H1 (cell line): Measurements from ENCODE around the gene AUH. TPM values are rescaled to one million over a fixed set of nuclear protein-coding genes. Genes with fewer than 3 reads are reported as not detected.
A peak's percentile ranks its signal among the peaks of the same experiment; 100 is the strongest.

ENCODE experiments used
- CTCF ChIA-PET: fragments of 300-600 bp; sonication (Branson Sonifier 250); formaldehyde crosslinking; loops from one replicate; lab custom pipeline; 2021; ENCODE audit not compliant: partially characterized antibody; lab: Charles Lee
- POLR2A ChIA-PET: fragments of 300-600 bp; sonication (Branson Sonifier 250); formaldehyde crosslinking; loops from one replicate; lab custom pipeline; 2021; ENCODE audit warnings: inconsistent platforms; ENCODE audit not compliant: partially characterized antibody; lab: Charles Lee
- DNase-seq, 2 experiments: peaks; one replicate each; pipeline versions ENCODE4 v3.0.0 to v3.0.0-alpha.2; 2010 to 2022; ENCODE audit warnings: low spot score in 2 of 2, low read depth in 1 of 2, mixed read lengths in 1 of 2
- FAIRE-seq: peaks from 2 replicates; lab custom pipeline; 2011; peaks lifted over from hg19 to GRCh38; lab: Jason Lieb, UNC
- H2AFZ ChIP-seq: 2 replicates; pipeline ENCODE4 v1.8.1; 2012; ENCODE audit warnings: low read length, inconsistent platforms
- H2AK5ac ChIP-seq: 2 replicates; pipeline ENCODE4 v1.6.1; 2013; ENCODE audit warnings: low read depth, low read length
- H2BK120ac ChIP-seq: replicated peaks from 2 replicates; pipeline ENCODE3; 2013; ENCODE audit warnings: low read depth, low read length, inconsistent platforms
- H2BK12ac ChIP-seq: 2 replicates; pipeline ENCODE4 v1.6.1; 2013; ENCODE audit warnings: low read depth, low read length
- H2BK15ac ChIP-seq: 2 replicates; pipeline ENCODE4 v1.6.1; 2013; ENCODE audit warnings: low read length
- H2BK20ac ChIP-seq: 2 replicates; pipeline ENCODE4 v1.6.1; 2013; ENCODE audit warnings: low read length
- H2BK5ac ChIP-seq: 2 replicates; pipeline ENCODE4 v1.6.1; 2013; ENCODE audit warnings: low read depth, low read length
- H3K14ac ChIP-seq: 2 replicates; pipeline ENCODE4 v1.6.1; 2013; ENCODE audit warnings: inconsistent platforms; ENCODE audit not compliant: insufficient read length
- H3K18ac ChIP-seq: 2 replicates; pipeline ENCODE4 v1.6.1; 2013; ENCODE audit warnings: low read length; ENCODE audit errors: extremely low read depth
- H3K23ac ChIP-seq: 2 replicates; pipeline ENCODE4 v1.6.1; 2013; ENCODE audit warnings: inconsistent platforms; ENCODE audit not compliant: insufficient read length
- H3K23me2 ChIP-seq: 2 replicates; pipeline ENCODE4 v1.6.1; 2013; ENCODE audit warnings: low read depth, low read length
- H3K27ac ChIP-seq: 2 replicates; pipeline ENCODE4 v1.6.1; 2011; ENCODE audit warnings: low read depth, low read length, inconsistent platforms
- H3K27me3 ChIP-seq, 4 experiments: replicated peaks in 1 of 4; 1 replicate in 1 of 4; 2 replicates in 3 of 4; pipeline versions ENCODE4 v1.6.1 to v1.8.1; 2011 to 2013; ENCODE audit warnings: low read length in 3 of 4, mild to moderate bottlenecking in 3 of 4, inconsistent platforms in 2 of 4, mixed read lengths in 2 of 4, moderate library complexity in 1 of 4; ENCODE audit not compliant: control insufficient read depth in 3 of 4, insufficient read depth in 3 of 4; ENCODE audit errors: extremely low read depth in 1 of 4
- H3K36me3 ChIP-seq, 4 experiments: 2 replicates each; pipeline versions ENCODE4 v1.6.1 to v1.8.1; 2011 to 2013; ENCODE audit warnings: mild to moderate bottlenecking in 4 of 4, low read length in 3 of 4, moderate library complexity in 2 of 4, control low read depth in 1 of 4, inconsistent platforms in 1 of 4; ENCODE audit not compliant: insufficient read depth in 4 of 4, control insufficient read depth in 2 of 4
- H3K4ac ChIP-seq: replicated peaks from 2 replicates; pipeline ENCODE3; 2013; ENCODE audit warnings: low read length, low read depth, mixed read lengths, inconsistent platforms; ENCODE audit not compliant: insufficient read length
- H3K4me1 ChIP-seq, 4 experiments: replicated peaks in 1 of 4; 1 replicate in 1 of 4; 2 replicates in 3 of 4; pipeline versions ENCODE4 v1.6.1 to v1.8.1; 2011 to 2013; ENCODE audit warnings: low read length in 3 of 4, inconsistent platforms in 2 of 4, mixed read lengths in 1 of 4; ENCODE audit not compliant: insufficient read depth in 4 of 4, control insufficient read depth in 3 of 4
- H3K4me2 ChIP-seq, 2 experiments: 2 replicates each; pipeline versions ENCODE4 v1.6.1 to v1.8.1; 2011 to 2013; ENCODE audit warnings: low read depth in 2 of 2, low read length in 2 of 2, control low read depth in 1 of 2, inconsistent platforms in 1 of 2, mild to moderate bottlenecking in 1 of 2; ENCODE audit not compliant: insufficient read depth in 1 of 2
- H3K4me3 ChIP-seq, 4 experiments: fragments of 200-600, 300-600 bp in 1 of 4; sonication (generic), shearing (Covaris generic), sonication (Bioruptor Twin) in 1 of 4; 2 replicates each; pipeline versions ENCODE4 v1.5.1 to v1.8.1; 2011 to 2016; ENCODE audit warnings: low read length in 4 of 4, low read depth in 3 of 4, control low read depth in 2 of 4, inconsistent platforms in 2 of 4, mild to moderate bottlenecking in 2 of 4, mixed read lengths in 1 of 4, moderate library complexity in 1 of 4; ENCODE audit not compliant: insufficient read depth in 2 of 4; ENCODE audit errors: extremely low read depth in 1 of 4
- H3K56ac ChIP-seq: replicated peaks from 2 replicates; pipeline ENCODE3; 2013; ENCODE audit warnings: low read depth, mild to moderate bottlenecking, mixed read lengths, low read length, inconsistent platforms; ENCODE audit not compliant: insufficient read length
- H3K79me1 ChIP-seq: 2 replicates; pipeline ENCODE4 v1.6.1; 2013; ENCODE audit warnings: low read depth, low read length, control low read depth
- H3K79me2 ChIP-seq, 2 experiments: 2 replicates each; pipeline versions ENCODE4 v1.6.1 to v1.8.1; 2012 to 2013; ENCODE audit warnings: low read length in 2 of 2, mild to moderate bottlenecking in 2 of 2, inconsistent platforms in 1 of 2; ENCODE audit not compliant: insufficient read depth in 2 of 2, control insufficient read depth in 1 of 2
- H3K9ac ChIP-seq, 4 experiments: replicated peaks in 1 of 4; 1 replicate in 1 of 4; 2 replicates in 3 of 4; pipeline versions ENCODE4 v1.6.1 to v1.8.1; 2011 to 2013; ENCODE audit warnings: low read depth in 3 of 4, low read length in 3 of 4, control low read depth in 2 of 4, mild to moderate bottlenecking in 2 of 4, moderate library complexity in 2 of 4, inconsistent platforms in 1 of 4; ENCODE audit errors: extremely low read depth in 1 of 4
- H3K9me3 ChIP-seq, 2 experiments: 2 replicates each; pipeline versions ENCODE4 v1.6.1 to v1.8.1; 2012 to 2013; ENCODE audit warnings: mild to moderate bottlenecking in 2 of 2, moderate library complexity in 2 of 2, control low read depth in 1 of 2, inconsistent platforms in 1 of 2, low read depth in 1 of 2, low read length in 1 of 2, mixed read lengths in 1 of 2; ENCODE audit not compliant: insufficient read depth in 2 of 2
- H4K20me1 ChIP-seq, 2 experiments: replicated peaks in 1 of 2; 2 replicates each; pipeline versions ENCODE3 to v1.8.1; 2011 to 2013; ENCODE audit warnings: inconsistent platforms in 2 of 2, low read length in 2 of 2, mild to moderate bottlenecking in 1 of 2; ENCODE audit not compliant: insufficient read depth in 2 of 2, control insufficient read depth in 1 of 2
- H4K5ac ChIP-seq: 2 replicates; pipeline ENCODE4 v1.6.1; 2013; ENCODE audit warnings: low read length, low read depth, mixed read lengths, inconsistent platforms; ENCODE audit not compliant: insufficient read length
- H4K8ac ChIP-seq: 2 replicates; pipeline ENCODE4 v1.8.0; 2013; ENCODE audit warnings: mild to moderate bottlenecking, moderate library complexity, low read length, inconsistent platforms; ENCODE audit not compliant: insufficient read depth; ENCODE audit errors: extremely low read depth
- H4K91ac ChIP-seq: replicated peaks from 2 replicates; pipeline ENCODE3; 2013; ENCODE audit warnings: low read length, mixed read lengths, inconsistent platforms; ENCODE audit not compliant: insufficient read length
- CREB1 ChIP-seq: IDR thresholded peaks from 2 replicates; pipeline ENCODE4 v1.6.1; 2012; ENCODE audit warnings: inconsistent platforms
- CTBP2 ChIP-seq: IDR thresholded peaks from 2 replicates; pipeline ENCODE4 v1.7.0; 2011; ENCODE audit warnings: borderline replicate concordance, mild to moderate bottlenecking, moderate library complexity, mixed read lengths, low read length; ENCODE audit not compliant: insufficient read depth, insufficient read length
- CTCF ChIP-seq, 3 experiments: IDR thresholded peaks; 1 replicate in 2 of 3; 2 replicates in 1 of 3; pipeline versions ENCODE4 v1.5.1 to v1.6.1; 2011; ENCODE audit warnings: low read length in 3 of 3, mild to moderate bottlenecking in 3 of 3, inconsistent platforms in 2 of 3, low read depth in 1 of 3, moderate library complexity in 1 of 3; ENCODE audit not compliant: insufficient read depth in 1 of 3; ENCODE audit errors: control extremely low read depth in 1 of 3
- E2F6 ChIP-seq: IDR thresholded peaks from 2 replicates; pipeline ENCODE4 v1.6.1; 2012; ENCODE audit warnings: inconsistent platforms
- JUN ChIP-seq: IDR thresholded peaks from 2 replicates; pipeline ENCODE4 v1.6.1; 2011; ENCODE audit warnings: low read depth, mild to moderate bottlenecking, improper control_type of control experiment, low read length
- KDM5A ChIP-seq: fragments of 200-600 bp; IDR thresholded peaks from 2 replicates; pipeline ENCODE4 v1.7.1; 2012; ENCODE audit warnings: mild to moderate bottlenecking, low read length, inconsistent platforms, mixed read lengths
- MAX ChIP-seq: IDR thresholded peaks from 2 replicates; pipeline ENCODE4 v1.6.1; 2012; ENCODE audit warnings: inconsistent platforms
- RBBP5 ChIP-seq: IDR thresholded peaks from 2 replicates; pipeline ENCODE4 v1.7.1; 2012; ENCODE audit warnings: low read depth, mild to moderate bottlenecking, inconsistent platforms, low read length, moderate library complexity, borderline replicate concordance
- SIX5 ChIP-seq: IDR thresholded peaks from 2 replicates; pipeline ENCODE4 v1.6.1; 2011; ENCODE audit warnings: mild to moderate bottlenecking, low read depth, low read length
- SRF ChIP-seq: IDR thresholded peaks from 2 replicates; pipeline ENCODE4 v1.6.1; 2011; ENCODE audit warnings: mild to moderate bottlenecking, low read depth, low read length, moderate library complexity
- YY1 ChIP-seq: IDR thresholded peaks from 2 replicates; pipeline ENCODE4 v1.6.1; 2011; ENCODE audit warnings: low read depth, mild to moderate bottlenecking, low read length
- WGBS, 2 experiments: shearing (Covaris generic) in 1 of 2; methylation state at CpG; one replicate each; pipeline versions ENCODE4 v1.1.6 to v1.1.7; 2013 to 2015; ENCODE audit warnings: low lambda C conversion rate in 2 of 2, mixed read lengths in 2 of 2, inconsistent platforms in 1 of 2, low coverage in 1 of 2, missing lambda C conversion rate in 1 of 2; ENCODE audit not compliant: insufficient replicate concordance in 2 of 2, insufficient coverage in 1 of 2, insufficient read length in 1 of 2; ENCODE audit errors: extremely low coverage in 1 of 2, missing lambda C conversion rate in 1 of 2; 5-methylcytosine and 5-hydroxymethylcytosine counted together
- polyA plus RNA-seq, 7 experiments: library from polyadenylated mRNA; depleted of rRNA in 3 of 7; stranded (reverse) in 5 of 7; unstranded in 2 of 7; fragments of >200 nt in 5 of 7; fragments of 200-250 nt in 2 of 7; gene quantifications; 1 replicate in 5 of 7; 2 replicates in 1 of 7; 4 replicates in 1 of 7; pipeline versions ENCODE4 v1.2.1 to v1.2.3, GENCODE V29; 2011 to 2013; ENCODE audit warnings: missing spikeins in 2 of 7, mixed read lengths in 2 of 7
- total RNA-seq: library from RNA; stranded (reverse); fragmentation: NEBNext Ultra II Directional; extraction: Animal tissue kit (Norgen Biotek cat#: 25700); gene quantifications from 2 replicates; pipeline ENCODE4 v1.2.1, GENCODE V29; 2021

The AUH gene
- total and polyA plus RNA-seq, 2 of the 8 experiments (the other 6 are each of a cell fraction or from before 2014, with no cell fraction given) = 5.8 to 21.9 TPM

- Histone ChIP-seq H4K20me1 (no peaks in the 10 kb centered on the region), H3K27me3 (no peaks in the 10 kb centered on the region), H2BK12ac (no peak overlapping the region; the same call in 1 of the 2 replicates), H3K23me2 (no peaks in the 10 kb centered on the region), H2BK5ac (no peak overlapping the region), H3K56ac (no peak overlapping the region), H3K9me3 (no peaks in the 10 kb centered on the region), H3K4me3 (no peak overlapping the region), H2AFZ (no peak overlapping the region), H3K18ac (peak overlapping the region; percentile 11; the same call in 1 of the 2 replicates), H4K91ac (no peak overlapping the region), H3K23ac (no peak overlapping the region), H3K36me3 (no peaks in the 10 kb centered on the region), H2AK5ac (peak overlapping the region; percentile 16; the same call in 1 of the 2 replicates), H2BK15ac (no peak overlapping the region), H4K8ac (no peak overlapping the region), H3K27ac (no peak overlapping the region), H3K9ac (no peak overlapping the region), H3K14ac (no peak overlapping the region), H3K4me2 (no peak overlapping the region), H3K4ac (no peak overlapping the region), H2BK120ac (no peak overlapping the region), H3K79me2 (no peaks in the 10 kb centered on the region; a peak in 1 of 4 replicates), H4K5ac (no peak overlapping the region), H2BK20ac (no peak overlapping the region), H3K79me1 (no peaks in the 10 kb centered on the region; the same call in 1 of the 2 replicates), H3K4me1 (peaks cover 0 to 9% (median under 1%) of the 10 kb centered on the region in 4 experiments; a peak in 3 of 7 replicates)
- FAIRE-seq (no peak), DNase-seq (no peak)
- CTCF ChIA-PET = no interaction called here
- 93% methylated on average over 5 of the region's 5 CpGs; no CpG with 5 or more reads in 1 of the 2 experiments for WGBS, 2 experiments
- TF ChIP-seq SIX5 = no peak
- TF ChIP-seq E2F6 = no peak
- TF ChIP-seq JUN = no peak
- TF ChIP-seq YY1 = no peak
- no peak for TF ChIP-seq CTBP2
- no peak for TF ChIP-seq CREB1
- no peak for TF ChIP-seq MAX
- TF ChIP-seq CTCF (IDR thresholded peaks at IDR 0.05; ENCODE audit: control extremely low read depth in 1 of 3, insufficient read depth in 1 of 3, low read depth in 1 of 3, low read length in 3 of 3) = no peak
- no peak for TF ChIP-seq SRF
- TF ChIP-seq RBBP5 = no peak
- TF ChIP-seq KDM5A = no peak
- POLR2A ChIA-PET = no interaction called here
These were observed 114.9 kb downstream of the AUH start for GRCh38 chr9:91246846-91247245.
